WTC11 (cell line): ENCODE results near the gene DHRS4L2. TPM values are rescaled to one million over a fixed set of nuclear protein-coding genes. Genes with fewer than 3 reads are reported as not detected.

Source experiments
- ATAC-seq: fragments of 200-7000 bp; cut with Tn5 transposase; 2 replicates; pipeline ENCODE4 v1.10.0; 2021; ENCODE audit warnings: mild to moderate bottlenecking, moderate library complexity
- CTCF ChIA-PET: fragments of 300-600 bp; sonication (Branson Sonifier 250); formaldehyde crosslinking; loops from one replicate; lab custom pipeline; 2021; ENCODE audit warnings: antibody characterized with exemption; lab: Charles Lee
- POLR2A ChIA-PET: fragments of 350-600 bp; sonication (Branson Sonifier 250); formaldehyde crosslinking; loops from one replicate; lab custom pipeline; 2021; ENCODE audit warnings: antibody characterized with exemption; lab: Charles Lee
- DNase-seq: peaks from one replicate; pipeline ENCODE4 v3.0.0; 2021; ENCODE audit warnings: low spot score
- H3K27ac Mint-ChIP-seq: 2 replicates; pipeline ENCODE4 v1.8.0; 2021; ENCODE audit warnings: mixed read lengths
- H3K27me3 Mint-ChIP-seq: 2 replicates; pipeline ENCODE4 v1.8.0; 2021; ENCODE audit warnings: low read depth, mild to moderate bottlenecking, moderate library complexity, mixed read lengths
- H3K36me3 Mint-ChIP-seq: 2 replicates; pipeline ENCODE4 v1.8.0; 2021; ENCODE audit warnings: mixed read lengths
- H3K4me1 Mint-ChIP-seq: 2 replicates; pipeline ENCODE4 v1.8.0; 2022; ENCODE audit warnings: mixed read lengths
- H3K4me3 Mint-ChIP-seq: 2 replicates; pipeline ENCODE4 v1.8.0; 2021; ENCODE audit warnings: mild to moderate bottlenecking, moderate library complexity, mixed read lengths
- H3K9me3 Mint-ChIP-seq: 2 replicates; pipeline ENCODE4 v1.8.0; 2021; ENCODE audit warnings: mixed read lengths
- AR ChIP-seq: fragments of 250-450 bp; sonication (Bioruptor Pico); IDR thresholded peaks from 2 replicates; pipeline ENCODE4 v1.9.0; 2021; ENCODE audit warnings: mild to moderate bottlenecking
- CDX4 ChIP-seq: fragments of 250-450 bp; sonication (Bioruptor Pico); IDR thresholded peaks from 2 replicates; pipeline ENCODE4 v1.9.0; 2021; ENCODE audit warnings: moderate library complexity, mild to moderate bottlenecking, inconsistent platforms, borderline replicate concordance
- FOXP4 ChIP-seq: sonication (generic); formaldehyde crosslinking; IDR thresholded peaks from 2 replicates; pipeline ENCODE4 v1.8.0; 2022; ENCODE audit warnings: mild to moderate bottlenecking, missing genetic modification reagents
- GABPB1 ChIP-seq: sonication (generic); formaldehyde crosslinking; IDR thresholded peaks from 2 replicates; pipeline ENCODE4 v1.8.1; 2023; ENCODE audit warnings: mild to moderate bottlenecking, missing genetic modification reagents
- GRHL2 ChIP-seq: fragments of 250-450 bp; sonication (Bioruptor Pico); IDR thresholded peaks from 2 replicates; pipeline ENCODE4 v1.8.0; 2022; ENCODE audit warnings: mild to moderate bottlenecking, moderate library complexity; ENCODE audit not compliant: insufficient replicate concordance, severe bottlenecking
- HMGA2 ChIP-seq: fragments of 250-450 bp; sonication (Bioruptor Pico); IDR thresholded peaks from 2 replicates; pipeline ENCODE4 v1.4.0; 2021; ENCODE audit warnings: mild to moderate bottlenecking, moderate library complexity
- IRF2 ChIP-seq: sonication (generic); formaldehyde crosslinking; IDR thresholded peaks from 2 replicates; pipeline ENCODE4 v1.8.0; 2022; ENCODE audit warnings: low read depth, missing genetic modification reagents, borderline replicate concordance
- JAZF1 ChIP-seq: fragments of 250-450 bp; sonication (Bioruptor Pico); IDR thresholded peaks from 2 replicates; pipeline ENCODE4 v1.9.0; 2021; ENCODE audit warnings: moderate library complexity, mild to moderate bottlenecking, inconsistent platforms
- KAT7 ChIP-seq: sonication (generic); formaldehyde crosslinking; IDR thresholded peaks from 2 replicates; pipeline ENCODE4 v1.8.1; 2023; ENCODE audit warnings: missing genetic modification reagents, mild to moderate bottlenecking, borderline replicate concordance
- NR1H2 ChIP-seq: sonication (generic); formaldehyde crosslinking; IDR thresholded peaks from 2 replicates; pipeline ENCODE4 v1.9.0; 2021; ENCODE audit warnings: mild to moderate bottlenecking, moderate library complexity, missing genetic modification reagents
- PREB ChIP-seq: sonication (generic); formaldehyde crosslinking; IDR thresholded peaks from 2 replicates; pipeline ENCODE4 v1.8.1; 2022; ENCODE audit warnings: mild to moderate bottlenecking, missing genetic modification reagents, moderate library complexity, borderline replicate concordance
- TEAD1 ChIP-seq: sonication (generic); formaldehyde crosslinking; IDR thresholded peaks from 2 replicates; pipeline ENCODE4 v1.8.0; 2022; ENCODE audit warnings: mild to moderate bottlenecking, missing genetic modification reagents
- TEAD4 ChIP-seq: sonication (generic); formaldehyde crosslinking; IDR thresholded peaks from 2 replicates; pipeline ENCODE4 v1.8.0; 2022; ENCODE audit warnings: mild to moderate bottlenecking, missing genetic modification reagents
- ZNF138 ChIP-seq: sonication (generic); formaldehyde crosslinking; conservative IDR thresholded peaks from 2 replicates; pipeline ENCODE4 v1.8.1; 2022; ENCODE audit warnings: mild to moderate bottlenecking, moderate library complexity, missing genetic modification reagents
- ZNF423 ChIP-seq: fragments of 250-450 bp; sonication (Bioruptor Pico); IDR thresholded peaks from 2 replicates; pipeline ENCODE4 v2.1.2; 2022; ENCODE audit warnings: mild to moderate bottlenecking, moderate library complexity
- ZNF671 ChIP-seq: fragments of 250-450 bp; sonication (Bioruptor Pico); IDR thresholded peaks from 2 replicates; pipeline ENCODE4 v1.8.0; 2021; ENCODE audit warnings: mild to moderate bottlenecking
- total RNA-seq: library from RNA; stranded (reverse); gene quantifications from 3 replicates; pipeline ENCODE4 v1.2.3, GENCODE V29; 2021
- TF ChIP-seq, protein P1 (sequence below): sonication (generic); formaldehyde crosslinking; IDR thresholded peaks from 2 replicates; pipeline ENCODE4 v1.8.0; 2023; ENCODE audit warnings: missing genetic modification reagents
- TF ChIP-seq, protein P2 (sequence below): fragments of 250-450 bp; sonication (Bioruptor Pico); IDR thresholded peaks from 2 replicates; pipeline ENCODE4 v1.9.0; 2021; ENCODE audit warnings: mild to moderate bottlenecking, borderline replicate concordance
- TF ChIP-seq, protein P3 (sequence below): sonication (generic); formaldehyde crosslinking; IDR thresholded peaks from 2 replicates; pipeline ENCODE4 v1.8.0; 2022; ENCODE audit warnings: mild to moderate bottlenecking, missing genetic modification reagents
- TF ChIP-seq, protein P4 (sequence below): sonication (generic); formaldehyde crosslinking; IDR thresholded peaks from 2 replicates; pipeline ENCODE4 v1.8.1; 2022; ENCODE audit warnings: low read depth, mild to moderate bottlenecking, moderate library complexity, missing genetic modification reagents, borderline replicate concordance

Gene DHRS4L2
- total RNA-seq, 1 experiment from 2014 or later: 10.2 TPM

DNA sequence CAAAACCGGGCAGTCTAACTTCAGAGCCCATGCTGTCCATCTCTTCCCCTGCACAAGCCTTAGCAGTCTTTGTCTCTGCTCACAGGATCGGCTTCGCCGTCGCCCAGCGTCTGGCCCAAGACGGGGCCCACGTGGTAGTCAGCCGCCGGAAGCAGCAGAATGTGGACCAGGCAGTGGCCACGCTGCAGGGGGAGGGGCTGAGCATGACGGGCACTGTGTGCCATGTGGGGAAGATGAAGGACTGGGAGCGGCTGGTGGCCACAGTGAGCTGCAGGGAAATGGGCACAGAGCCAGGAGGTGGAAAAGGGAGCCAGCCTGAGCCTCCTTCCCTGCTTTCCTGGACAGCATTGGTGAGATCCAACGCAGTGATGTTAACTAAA, 48.9 kb downstream of the DHRS4L2 start:
- ATAC-seq (no peak), DNase-seq (no peak)
- Mint-ChIP-seq H3K9me3 (peaks cover 6% of the 10 kb centered on the region), H3K36me3 (no peaks in the 10 kb centered on the region), H3K4me3 (no peak overlapping the region), H3K27ac (no peak overlapping the region), H3K27me3 (peaks cover 24% of the 10 kb centered on the region), H3K4me1 (peaks cover 12% of the 10 kb centered on the region)
- CTCF ChIA-PET: interaction anchor here (1.2 kb wide), 1 partner anchor 15 kb away, joined by 3 read pairs; the partner anchor contains the start of gene CARMIL3
- TF ChIP-seq, protein P1, sequence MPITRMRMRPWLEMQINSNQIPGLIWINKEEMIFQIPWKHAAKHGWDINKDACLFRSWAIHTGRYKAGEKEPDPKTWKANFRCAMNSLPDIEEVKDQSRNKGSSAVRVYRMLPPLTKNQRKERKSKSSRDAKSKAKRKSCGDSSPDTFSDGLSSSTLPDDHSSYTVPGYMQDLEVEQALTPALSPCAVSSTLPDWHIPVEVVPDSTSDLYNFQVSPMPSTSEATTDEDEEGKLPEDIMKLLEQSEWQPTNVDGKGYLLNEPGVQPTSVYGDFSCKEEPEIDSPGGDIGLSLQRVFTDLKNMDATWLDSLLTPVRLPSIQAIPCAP (CRISPR knock-in tag): no peak
- TF ChIP-seq GABPB1 (CRISPR knock-in tag) (no peak), ZNF671 (CRISPR knock-in tag) (no peak), TEAD1 (no peak), JAZF1 (CRISPR knock-in tag) (no peak), HMGA2 (CRISPR knock-in tag) (no peak), PREB (CRISPR knock-in tag) (no peak), KAT7 (CRISPR knock-in tag) (no peak), IRF2 (CRISPR knock-in tag) (no peak), ZNF138 (CRISPR knock-in tag) (no peak), NR1H2 (CRISPR knock-in tag) (no peak)
- TF ChIP-seq, protein P2, sequence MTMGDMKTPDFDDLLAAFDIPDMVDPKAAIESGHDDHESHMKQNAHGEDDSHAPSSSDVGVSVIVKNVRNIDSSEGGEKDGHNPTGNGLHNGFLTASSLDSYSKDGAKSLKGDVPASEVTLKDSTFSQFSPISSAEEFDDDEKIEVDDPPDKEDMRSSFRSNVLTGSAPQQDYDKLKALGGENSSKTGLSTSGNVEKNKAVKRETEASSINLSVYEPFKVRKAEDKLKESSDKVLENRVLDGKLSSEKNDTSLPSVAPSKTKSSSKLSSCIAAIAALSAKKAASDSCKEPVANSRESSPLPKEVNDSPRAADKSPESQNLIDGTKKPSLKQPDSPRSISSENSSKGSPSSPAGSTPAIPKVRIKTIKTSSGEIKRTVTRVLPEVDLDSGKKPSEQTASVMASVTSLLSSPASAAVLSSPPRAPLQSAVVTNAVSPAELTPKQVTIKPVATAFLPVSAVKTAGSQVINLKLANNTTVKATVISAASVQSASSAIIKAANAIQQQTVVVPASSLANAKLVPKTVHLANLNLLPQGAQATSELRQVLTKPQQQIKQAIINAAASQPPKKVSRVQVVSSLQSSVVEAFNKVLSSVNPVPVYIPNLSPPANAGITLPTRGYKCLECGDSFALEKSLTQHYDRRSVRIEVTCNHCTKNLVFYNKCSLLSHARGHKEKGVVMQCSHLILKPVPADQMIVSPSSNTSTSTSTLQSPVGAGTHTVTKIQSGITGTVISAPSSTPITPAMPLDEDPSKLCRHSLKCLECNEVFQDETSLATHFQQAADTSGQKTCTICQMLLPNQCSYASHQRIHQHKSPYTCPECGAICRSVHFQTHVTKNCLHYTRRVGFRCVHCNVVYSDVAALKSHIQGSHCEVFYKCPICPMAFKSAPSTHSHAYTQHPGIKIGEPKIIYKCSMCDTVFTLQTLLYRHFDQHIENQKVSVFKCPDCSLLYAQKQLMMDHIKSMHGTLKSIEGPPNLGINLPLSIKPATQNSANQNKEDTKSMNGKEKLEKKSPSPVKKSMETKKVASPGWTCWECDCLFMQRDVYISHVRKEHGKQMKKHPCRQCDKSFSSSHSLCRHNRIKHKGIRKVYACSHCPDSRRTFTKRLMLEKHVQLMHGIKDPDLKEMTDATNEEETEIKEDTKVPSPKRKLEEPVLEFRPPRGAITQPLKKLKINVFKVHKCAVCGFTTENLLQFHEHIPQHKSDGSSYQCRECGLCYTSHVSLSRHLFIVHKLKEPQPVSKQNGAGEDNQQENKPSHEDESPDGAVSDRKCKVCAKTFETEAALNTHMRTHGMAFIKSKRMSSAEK (CRISPR knock-in tag): no peak
- TF ChIP-seq, all 79 proteins: peak for 0
- POLR2A ChIA-PET: no interaction called here

DNA sequence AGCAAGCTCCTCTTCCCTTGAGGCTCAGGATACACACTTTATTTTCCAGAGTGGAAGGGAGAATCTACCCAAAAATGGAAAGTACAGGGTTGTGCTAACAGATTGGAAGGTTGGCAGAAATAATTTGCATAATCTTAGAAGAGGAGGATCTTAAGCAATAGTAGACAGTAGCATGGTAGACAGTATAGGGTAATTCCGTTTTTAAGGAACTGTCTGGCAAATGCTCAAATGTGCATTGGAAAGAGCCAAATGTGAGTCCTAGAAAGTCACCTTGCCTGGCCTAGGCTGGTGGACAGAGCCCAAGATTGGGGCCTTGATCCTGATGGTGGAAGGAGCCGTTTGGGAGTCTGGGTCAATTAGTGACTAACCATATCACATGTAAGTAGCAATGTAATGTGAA, 50.0 kb downstream of the DHRS4L2 start:
- ChIA-PET POLR2A (no interaction called here), CTCF (interaction anchor here (0.7 to 1.2 kb wide), 2 partner anchors 14 to 407 kb away, joined by 3 read pairs; partner anchors contain the start of gene CARMIL3)
- H3K27me3 Mint-ChIP-seq: peaks cover 23% of the 10 kb centered on the region
- no peak overlapping the region for H3K4me3 Mint-ChIP-seq
- peaks cover 3% of the 10 kb centered on the region; the same call in 1 of the 2 replicates for H3K9me3 Mint-ChIP-seq
- DNase-seq (no peak), ATAC-seq (no peak)
- no peaks in the 10 kb centered on the region for H3K36me3 Mint-ChIP-seq
- H3K4me1 Mint-ChIP-seq: peaks cover 12% of the 10 kb centered on the region
- no peak overlapping the region for H3K27ac Mint-ChIP-seq
- TF ChIP-seq, protein P3, sequence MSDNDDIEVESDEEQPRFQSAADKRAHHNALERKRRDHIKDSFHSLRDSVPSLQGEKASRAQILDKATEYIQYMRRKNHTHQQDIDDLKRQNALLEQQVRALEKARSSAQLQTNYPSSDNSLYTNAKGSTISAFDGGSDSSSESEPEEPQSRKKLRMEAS (CRISPR knock-in tag): no peak
- TF ChIP-seq, protein P4, sequence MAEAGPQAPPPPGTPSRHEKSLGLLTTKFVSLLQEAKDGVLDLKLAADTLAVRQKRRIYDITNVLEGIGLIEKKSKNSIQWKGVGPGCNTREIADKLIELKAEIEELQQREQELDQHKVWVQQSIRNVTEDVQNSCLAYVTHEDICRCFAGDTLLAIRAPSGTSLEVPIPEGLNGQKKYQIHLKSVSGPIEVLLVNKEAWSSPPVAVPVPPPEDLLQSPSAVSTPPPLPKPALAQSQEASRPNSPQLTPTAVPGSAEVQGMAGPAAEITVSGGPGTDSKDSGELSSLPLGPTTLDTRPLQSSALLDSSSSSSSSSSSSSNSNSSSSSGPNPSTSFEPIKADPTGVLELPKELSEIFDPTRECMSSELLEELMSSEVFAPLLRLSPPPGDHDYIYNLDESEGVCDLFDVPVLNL (CRISPR knock-in tag): no peak
- TF ChIP-seq ZNF423 (CRISPR knock-in tag) (no peak), AR (CRISPR knock-in tag) (no peak), GRHL2 (CRISPR knock-in tag) (no peak), TEAD4 (CRISPR knock-in tag) (no peak), CDX4 (CRISPR knock-in tag) (no peak), ZNF671 (CRISPR knock-in tag) (no peak), FOXP4 (CRISPR knock-in tag) (no peak), ZNF138 (CRISPR knock-in tag) (no peak)
